Right lobe of liver (tissue), 4 donors: Measurements from ENCODE around the gene COL23A1.

Experiments used
- CTCF ChIP-seq, 4 donors: fragments of 200-600 bp in 3 of 4; fragments of 450-650 bp in 1 of 4; IDR thresholded peaks; one replicate each; pipeline versions ENCODE4 v1.5.1 to v1.8.0; 2016 to 2022; ENCODE audit warnings: antibody characterized with exemption in 4 of 4, mild to moderate bottlenecking in 2 of 4
- POLR2A ChIP-seq: fragments of 450-650 bp; IDR thresholded peaks from one replicate; pipeline ENCODE4 v1.6.1; 2017; ENCODE audit warnings: antibody characterized with exemption, mild to moderate bottlenecking
- donor health status: DM: no; HTN: no; CAD: no.
- donor health status: DM: no; HTN: no; CAD: no.
- donor health status: DM: no; HTN: yes; CAD: no.

GRCh38 chr5:178445534-178445933 is 144.7 kb downstream of the COL23A1 start:
- TF ChIP-seq CTCF (IDR thresholded peaks at IDR 0.05) (no peak), POLR2A (no peak)
